ENCODE results near the gene ANKDD1B. TPM values are rescaled to one million over a fixed set of nuclear protein-coding genes. Genes with fewer than 3 reads are reported as not detected.

The ANKDD1B gene
- polyA plus RNA-seq, 1 of the 3 experiments (the other 2 are of a cell fraction): 0.12 TPM

DNA sequence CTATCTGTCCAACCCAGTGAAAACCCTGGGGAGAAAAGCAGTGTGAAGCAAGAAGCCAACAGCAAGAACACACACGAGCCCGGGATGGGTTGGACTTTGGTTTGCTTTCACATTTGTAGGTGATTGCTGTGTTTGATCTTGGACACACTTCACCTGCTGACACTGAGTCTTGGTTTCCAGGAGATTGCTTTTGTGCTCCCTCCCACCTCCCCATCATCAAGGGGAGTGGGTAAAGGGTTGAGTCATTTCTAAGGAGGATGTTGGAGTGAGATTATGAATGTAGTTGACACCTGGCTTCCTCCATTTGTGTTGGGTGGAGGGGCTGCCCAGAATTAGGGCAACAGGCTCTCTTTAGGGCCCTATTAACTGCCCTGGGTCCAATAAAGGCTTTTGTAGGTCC, 37.5 kb downstream of the ANKDD1B start:
- H3K4me2 ChIP-seq: no peak overlapping the region
- WGBS (ENCODE audit: low lambda C conversion rate): 82% methylated on average over 2 of the region's 2 CpGs
- POLR2A ChIA-PET: no interaction called here

More for the DNA sequence above, 37.5 kb downstream of the ANKDD1B start:
- no peaks in the 10 kb centered on the region for H4K20me1 ChIP-seq (ENCODE audit: insufficient read depth)
- H3K4me3 ChIP-seq (ENCODE audit: low read depth in 2 of 2, low read length in 1 of 2): no peak overlapping the region
- no peaks in the 10 kb centered on the region for H3F3A ChIP-seq (replicated peaks; ENCODE audit: insufficient read depth)
- no peaks in the 10 kb centered on the region for H3K9me3 ChIP-seq
- no peaks in the 10 kb centered on the region for H3K36me3 ChIP-seq (replicated peaks in 1 of 2; ENCODE audit: control insufficient read depth in 1 of 2, insufficient read depth in 2 of 2, low read length in 1 of 2)
- no peak overlapping the region for H3K27ac ChIP-seq (ENCODE audit: low read depth in 2 of 2, low read length in 1 of 2)
- H3K9me2 ChIP-seq: no peaks in the 10 kb centered on the region
- no peaks in the 10 kb centered on the region for H3K79me2 ChIP-seq (ENCODE audit: insufficient read depth)
- H3K4me1 ChIP-seq (ENCODE audit: control insufficient read depth in 1 of 2, insufficient read depth in 2 of 2, low read depth in 1 of 2, low read length in 1 of 2): no peaks in the 10 kb centered on the region
- H3K9ac ChIP-seq: no peak overlapping the region
- no peaks in the 10 kb centered on the region for H3K27me3 ChIP-seq (ENCODE audit: insufficient read depth)
- no peak overlapping the region for H2AFZ ChIP-seq (ENCODE audit: low read depth)
- CTCF ChIA-PET: no interaction called here
- no peak for DNase-seq
- TF ChIP-seq NRF1 (IDR thresholded peaks at IDR 0.05; ENCODE audit: low read depth, low read length) (no peak), YY1 (IDR thresholded peaks at IDR 0.05; ENCODE audit: low read depth) (no peak), POLR2AphosphoS5 (IDR thresholded peaks at IDR 0.05; ENCODE audit: low read depth, low read length) (no peak), RCOR1 (IDR thresholded peaks at IDR 0.05; ENCODE audit: low read length) (no peak), FOXM1 (IDR thresholded peaks at IDR 0.05; ENCODE audit: low read depth) (no peak), MXI1 (IDR thresholded peaks at IDR 0.05; ENCODE audit: low read depth, low read length) (no peak), SMC3 (IDR thresholded peaks at IDR 0.05; ENCODE audit: low read depth, low read length) (no peak), EZH2phosphoT487 (IDR thresholded peaks at IDR 0.05; ENCODE audit: borderline replicate concordance, low read depth) (no peak), MEF2A (IDR thresholded peaks at IDR 0.05; ENCODE audit: borderline replicate concordance, low read depth) (no peak), NFIC (IDR thresholded peaks at IDR 0.05; ENCODE audit: borderline replicate concordance) (no peak), FOSL2 (IDR thresholded peaks at IDR 0.05; ENCODE audit: borderline replicate concordance, low read depth) (no peak), GABPA (IDR thresholded peaks at IDR 0.05; ENCODE audit: low read depth) (no peak), JUND (IDR thresholded peaks at IDR 0.05) (no peak), TAF1 (IDR thresholded peaks at IDR 0.05; ENCODE audit: borderline replicate concordance, low read depth, low read length) (no peak), SIN3A (IDR thresholded peaks at IDR 0.05; ENCODE audit: borderline replicate concordance, low read depth, low read length) (no peak), GATA2 (CRISPR knock-in tag; IDR thresholded peaks at IDR 0.05) (no peak)
- TF ChIP-seq, protein P1, sequence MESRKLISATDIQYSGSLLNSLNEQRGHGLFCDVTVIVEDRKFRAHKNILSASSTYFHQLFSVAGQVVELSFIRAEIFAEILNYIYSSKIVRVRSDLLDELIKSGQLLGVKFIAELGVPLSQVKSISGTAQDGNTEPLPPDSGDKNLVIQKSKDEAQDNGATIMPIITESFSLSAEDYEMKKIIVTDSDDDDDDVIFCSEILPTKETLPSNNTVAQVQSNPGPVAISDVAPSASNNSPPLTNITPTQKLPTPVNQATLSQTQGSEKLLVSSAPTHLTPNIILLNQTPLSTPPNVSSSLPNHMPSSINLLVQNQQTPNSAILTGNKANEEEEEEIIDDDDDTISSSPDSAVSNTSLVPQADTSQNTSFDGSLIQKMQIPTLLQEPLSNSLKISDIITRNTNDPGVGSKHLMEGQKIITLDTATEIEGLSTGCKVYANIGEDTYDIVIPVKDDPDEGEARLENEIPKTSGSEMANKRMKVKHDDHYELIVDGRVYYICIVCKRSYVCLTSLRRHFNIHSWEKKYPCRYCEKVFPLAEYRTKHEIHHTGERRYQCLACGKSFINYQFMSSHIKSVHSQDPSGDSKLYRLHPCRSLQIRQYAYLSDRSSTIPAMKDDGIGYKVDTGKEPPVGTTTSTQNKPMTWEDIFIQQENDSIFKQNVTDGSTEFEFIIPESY (IDR thresholded peaks at IDR 0.05; ENCODE audit: borderline replicate concordance, low read depth): no peak
- TF ChIP-seq, protein P2, sequence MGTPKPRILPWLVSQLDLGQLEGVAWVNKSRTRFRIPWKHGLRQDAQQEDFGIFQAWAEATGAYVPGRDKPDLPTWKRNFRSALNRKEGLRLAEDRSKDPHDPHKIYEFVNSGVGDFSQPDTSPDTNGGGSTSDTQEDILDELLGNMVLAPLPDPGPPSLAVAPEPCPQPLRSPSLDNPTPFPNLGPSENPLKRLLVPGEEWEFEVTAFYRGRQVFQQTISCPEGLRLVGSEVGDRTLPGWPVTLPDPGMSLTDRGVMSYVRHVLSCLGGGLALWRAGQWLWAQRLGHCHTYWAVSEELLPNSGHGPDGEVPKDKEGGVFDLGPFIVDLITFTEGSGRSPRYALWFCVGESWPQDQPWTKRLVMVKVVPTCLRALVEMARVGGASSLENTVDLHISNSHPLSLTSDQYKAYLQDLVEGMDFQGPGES (IDR thresholded peaks at IDR 0.05; ENCODE audit: low read depth, low read length): no peak
- TF ChIP-seq, protein P3, sequence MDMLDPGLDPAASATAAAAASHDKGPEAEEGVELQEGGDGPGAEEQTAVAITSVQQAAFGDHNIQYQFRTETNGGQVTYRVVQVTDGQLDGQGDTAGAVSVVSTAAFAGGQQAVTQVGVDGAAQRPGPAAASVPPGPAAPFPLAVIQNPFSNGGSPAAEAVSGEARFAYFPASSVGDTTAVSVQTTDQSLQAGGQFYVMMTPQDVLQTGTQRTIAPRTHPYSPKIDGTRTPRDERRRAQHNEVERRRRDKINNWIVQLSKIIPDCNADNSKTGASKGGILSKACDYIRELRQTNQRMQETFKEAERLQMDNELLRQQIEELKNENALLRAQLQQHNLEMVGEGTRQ (IDR thresholded peaks at IDR 0.05; ENCODE audit: borderline replicate concordance, low read depth, low read length): no peak
- TF ChIP-seq, protein P4, sequence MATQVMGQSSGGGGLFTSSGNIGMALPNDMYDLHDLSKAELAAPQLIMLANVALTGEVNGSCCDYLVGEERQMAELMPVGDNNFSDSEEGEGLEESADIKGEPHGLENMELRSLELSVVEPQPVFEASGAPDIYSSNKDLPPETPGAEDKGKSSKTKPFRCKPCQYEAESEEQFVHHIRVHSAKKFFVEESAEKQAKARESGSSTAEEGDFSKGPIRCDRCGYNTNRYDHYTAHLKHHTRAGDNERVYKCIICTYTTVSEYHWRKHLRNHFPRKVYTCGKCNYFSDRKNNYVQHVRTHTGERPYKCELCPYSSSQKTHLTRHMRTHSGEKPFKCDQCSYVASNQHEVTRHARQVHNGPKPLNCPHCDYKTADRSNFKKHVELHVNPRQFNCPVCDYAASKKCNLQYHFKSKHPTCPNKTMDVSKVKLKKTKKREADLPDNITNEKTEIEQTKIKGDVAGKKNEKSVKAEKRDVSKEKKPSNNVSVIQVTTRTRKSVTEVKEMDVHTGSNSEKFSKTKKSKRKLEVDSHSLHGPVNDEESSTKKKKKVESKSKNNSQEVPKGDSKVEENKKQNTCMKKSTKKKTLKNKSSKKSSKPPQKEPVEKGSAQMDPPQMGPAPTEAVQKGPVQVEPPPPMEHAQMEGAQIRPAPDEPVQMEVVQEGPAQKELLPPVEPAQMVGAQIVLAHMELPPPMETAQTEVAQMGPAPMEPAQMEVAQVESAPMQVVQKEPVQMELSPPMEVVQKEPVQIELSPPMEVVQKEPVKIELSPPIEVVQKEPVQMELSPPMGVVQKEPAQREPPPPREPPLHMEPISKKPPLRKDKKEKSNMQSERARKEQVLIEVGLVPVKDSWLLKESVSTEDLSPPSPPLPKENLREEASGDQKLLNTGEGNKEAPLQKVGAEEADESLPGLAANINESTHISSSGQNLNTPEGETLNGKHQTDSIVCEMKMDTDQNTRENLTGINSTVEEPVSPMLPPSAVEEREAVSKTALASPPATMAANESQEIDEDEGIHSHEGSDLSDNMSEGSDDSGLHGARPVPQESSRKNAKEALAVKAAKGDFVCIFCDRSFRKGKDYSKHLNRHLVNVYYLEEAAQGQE (IDR thresholded peaks at IDR 0.05; ENCODE audit: low read depth, low read length): no peak

Data from SK-N-SH (cell line).